ENCODE results near the gene TXNDC12. TPM values are rescaled to one million over a fixed set of nuclear protein-coding genes. Genes with fewer than 3 reads are reported as not detected.

TXNDC12 gene
- polyA plus RNA-seq, 3 donors: 24.3 to 125 (median 121) TPM

GRCh38 chr1:51982161-51982560 is 72.8 kb downstream of the TXNDC12 start:
- peaks cover 0 to 6% (median 1%) of the 10 kb centered on the region in 7 donors for H3K9me3 Mint-ChIP-seq
- Histone ChIP-seq H3K27me3 (ENCODE audit: control insufficient read depth in 2 of 2, insufficient read depth in 2 of 2, low read length in 2 of 2) (no peaks in the 10 kb centered on the region), H3K79me2 (ENCODE audit: insufficient read depth, low read length) (no peaks in the 10 kb centered on the region), H3K9me3 (replicated peaks in 1 of 2; ENCODE audit: control insufficient read depth in 1 of 2, insufficient read depth in 1 of 2, low read length in 2 of 2) (no peaks in the 10 kb centered on the region), H4K20me1 (ENCODE audit: insufficient read depth, low read length) (no peaks in the 10 kb centered on the region), H3K4me1 (ENCODE audit: control insufficient read depth in 1 of 2, insufficient read depth in 2 of 2, low read length in 2 of 2) (no peaks in the 10 kb centered on the region), H3K4me3 (replicated peaks in 1 of 3; ENCODE audit: low read depth in 2 of 3, low read length in 3 of 3) (no peak overlapping the region), H2AFZ (ENCODE audit: insufficient read depth, low read depth, low read length, poor library complexity, severe bottlenecking) (no peak overlapping the region), H3K36me3 (replicated peaks in 1 of 2; ENCODE audit: control insufficient read depth in 1 of 2, insufficient read depth in 2 of 2, low read length in 2 of 2) (no peaks in the 10 kb centered on the region), H3K27ac (ENCODE audit: low read depth in 1 of 2, low read length in 2 of 2) (no peak overlapping the region), H3K4me2 (replicated peaks; ENCODE audit: extremely low read depth, low read length, poor library complexity, severe bottlenecking) (no peak overlapping the region), H3K9ac (ENCODE audit: insufficient read depth, low read length, poor library complexity, severe bottlenecking) (no peak overlapping the region)
- no CpG with 5 or more reads among the region's 3 CpGs for WGBS (ENCODE audit: insufficient coverage)
- H3K4me1 Mint-ChIP-seq: no peaks in the 10 kb centered on the region
- TF ChIP-seq CTCF (IDR thresholded peaks at IDR 0.05): no peak
- H3K36me3 Mint-ChIP-seq: no peaks in the 10 kb centered on the region
- H3K4me3 Mint-ChIP-seq: no peak overlapping the region
- DNase-seq: no peak
- H3K27ac Mint-ChIP-seq: no peak overlapping the region
- peaks cover 0 to 9% (median 3%) of the 10 kb centered on the region in 3 donors for H3K27me3 Mint-ChIP-seq (ENCODE audit: low read depth in 3 of 3)
- intact Hi-C loops (cut with micrococcal nuclease): no loop called here

GRCh38 chr1:51981555-51981954 is 73.4 kb downstream of the TXNDC12 start:
- no peak overlapping the region for H2AFZ ChIP-seq (ENCODE audit: insufficient read depth, low read depth, low read length, poor library complexity, severe bottlenecking)
- intact Hi-C loops (cut with micrococcal nuclease): no loop called here
- H3K9ac ChIP-seq (ENCODE audit: insufficient read depth, low read length, poor library complexity, severe bottlenecking): no peak overlapping the region
- no peaks in the 10 kb centered on the region for H3K27me3 ChIP-seq (ENCODE audit: control insufficient read depth in 2 of 2, insufficient read depth in 2 of 2, low read length in 2 of 2)
- H3K4me1 ChIP-seq (ENCODE audit: control insufficient read depth in 1 of 2, insufficient read depth in 2 of 2, low read length in 2 of 2): no peaks in the 10 kb centered on the region
- H3K79me2 ChIP-seq (ENCODE audit: insufficient read depth, low read length): no peaks in the 10 kb centered on the region
- DNase-seq: no peak
- H3K27me3 Mint-ChIP-seq (ENCODE audit: low read depth in 3 of 3): peaks cover 0 to 5% (median 1%) of the 10 kb centered on the region in 3 donors
- TF ChIP-seq CTCF (IDR thresholded peaks at IDR 0.05): no peak
- H3K4me3 Mint-ChIP-seq: no peak overlapping the region
- no peaks in the 10 kb centered on the region for H3K4me1 Mint-ChIP-seq
- H3K27ac Mint-ChIP-seq: no peak overlapping the region
- no peak overlapping the region for H3K4me3 ChIP-seq (replicated peaks in 1 of 3; ENCODE audit: low read depth in 2 of 3, low read length in 3 of 3)
- no peaks in the 10 kb centered on the region for H3K36me3 ChIP-seq (replicated peaks in 1 of 2; ENCODE audit: control insufficient read depth in 1 of 2, insufficient read depth in 2 of 2, low read length in 2 of 2)
- peaks cover 0 to 6% (median 1%) of the 10 kb centered on the region in 7 donors for H3K9me3 Mint-ChIP-seq
- H3K36me3 Mint-ChIP-seq: no peaks in the 10 kb centered on the region
- no peaks in the 10 kb centered on the region for H3K9me3 ChIP-seq (replicated peaks in 1 of 2; ENCODE audit: control insufficient read depth in 1 of 2, insufficient read depth in 1 of 2, low read length in 2 of 2)
- H4K20me1 ChIP-seq (ENCODE audit: insufficient read depth, low read length): no peaks in the 10 kb centered on the region
- H3K4me2 ChIP-seq (replicated peaks; ENCODE audit: extremely low read depth, low read length, poor library complexity, severe bottlenecking): no peak overlapping the region
- H3K27ac ChIP-seq (ENCODE audit: low read depth in 1 of 2, low read length in 2 of 2): no peak overlapping the region
- WGBS (ENCODE audit: insufficient coverage): no CpG with 5 or more reads among the region's 1 CpG
